ENCODE measurements around the gene HES6. TPM values are rescaled to one million over a fixed set of nuclear protein-coding genes. Genes with fewer than 3 reads are reported as not detected.

HES6 gene
- total RNA-seq, 4 donors from 2014 or later, result 2.9 to 9.0 (median 6.8) TPM

- no peaks in the 10 kb centered on the region for H3K27me3 ChIP-seq
- H3K4me3 ChIP-seq (replicated peaks in 1 of 3), result no peak overlapping the region
- no peaks in the 10 kb centered on the region for H3K9me3 ChIP-seq
- DNase-seq, result no peak
- H3K36me3 ChIP-seq, result peaks cover 44 to 56% of the 10 kb centered on the region in 2 donors
- H3K27ac ChIP-seq, result no peak overlapping the region
- intact Hi-C loops (cut with DNase I), result loop anchor here (10.0 kb wide), 1 partner anchor 291 kb away; the partner anchor contains the start of gene UBE2F
- WGBS, 2 donors, result 91 to 96% methylated on average over 8 of the region's 8 CpGs
- TF ChIP-seq CTCF (IDR thresholded peaks at IDR 0.05), result no peak
- TF ChIP-seq POLR2A (IDR thresholded peaks at IDR 0.05), result no peak
- peaks cover 5 to 8% of the 10 kb centered on the region in 2 donors for H3K4me1 ChIP-seq
Measured at GRCh38 chr2:238255636-238256035, 15.8 kb upstream of the HES6 start.

- DNase-seq, result no peak
- intact Hi-C loops (cut with DNase I), result loop anchor here (10.0 kb wide), 1 partner anchor 290 kb away; the partner anchor contains the start of gene UBE2F
- WGBS, 2 donors, result 82 to 89% methylated on average over 5 of the region's 6 CpGs
- H3K4me3 ChIP-seq (replicated peaks in 1 of 3), result no peak overlapping the region
- H3K36me3 ChIP-seq, result peaks cover 47 to 61% of the 10 kb centered on the region in 2 donors
- no peaks in the 10 kb centered on the region for H3K27me3 ChIP-seq
- H3K9me3 ChIP-seq, result no peaks in the 10 kb centered on the region
- no peak for TF ChIP-seq CTCF (IDR thresholded peaks at IDR 0.05)
- no peak for TF ChIP-seq POLR2A (IDR thresholded peaks at IDR 0.05)
- H3K27ac ChIP-seq, result no peak overlapping the region
- peaks cover under 1 to 3% of the 10 kb centered on the region in 2 donors for H3K4me1 ChIP-seq
Measured at GRCh38 chr2:238255151-238255551, 15.3 kb upstream of the HES6 start.

- Histone ChIP-seq H3K4me1 (no peaks in the 10 kb centered on the region), H3K27ac (no peak overlapping the region), H3K27me3 (no peaks in the 10 kb centered on the region), H3K4me3 (replicated peaks in 1 of 3) (no peak overlapping the region), H3K9me3 (no peaks in the 10 kb centered on the region), H3K36me3 (peaks cover 49 to 69% of the 10 kb centered on the region in 2 donors)
- TF ChIP-seq POLR2A (IDR thresholded peaks at IDR 0.05) (no peak), CTCF (IDR thresholded peaks at IDR 0.05) (no peak)
- intact Hi-C loops (cut with DNase I), result loop anchor here (10.0 kb wide), 1 partner anchor 289 kb away; the partner anchor contains the start of gene UBE2F
- DNase-seq, result no peak
- WGBS, 2 donors, result 81 to 86% methylated on average over 4 of the region's 4 CpGs
Measured at GRCh38 chr2:238254095-238254723, 14.4 kb upstream of the HES6 start.

GRCh38 chr2:238252766-238253630 lies 13.2 kb upstream of the HES6 start:
- Histone ChIP-seq H3K4me3 (replicated peaks in 1 of 3) (no peak overlapping the region), H3K36me3 (peaks cover 49 to 69% of the 10 kb centered on the region in 2 donors)

More at GRCh38 chr2:238252766-238253630, 13.2 kb upstream of the HES6 start:
- no peaks in the 10 kb centered on the region for H3K9me3 ChIP-seq
- DNase-seq, result no peak
- no peaks in the 10 kb centered on the region for H3K4me1 ChIP-seq
- 96% methylated on average over 32 to 33 of the region's 35 CpGs for WGBS, 2 donors
- TF ChIP-seq POLR2A (IDR thresholded peaks at IDR 0.05) (no peak), CTCF (IDR thresholded peaks at IDR 0.05) (no peak)
- no peaks in the 10 kb centered on the region for H3K27me3 ChIP-seq
- H3K27ac ChIP-seq, result no peak overlapping the region
- intact Hi-C loops (cut with DNase I), result loop anchor here (10.0 kb wide), 1 partner anchor 288 kb away; the partner anchor contains the start of gene UBE2F
